ENCODE data around the gene WWTR1.

DNA sequence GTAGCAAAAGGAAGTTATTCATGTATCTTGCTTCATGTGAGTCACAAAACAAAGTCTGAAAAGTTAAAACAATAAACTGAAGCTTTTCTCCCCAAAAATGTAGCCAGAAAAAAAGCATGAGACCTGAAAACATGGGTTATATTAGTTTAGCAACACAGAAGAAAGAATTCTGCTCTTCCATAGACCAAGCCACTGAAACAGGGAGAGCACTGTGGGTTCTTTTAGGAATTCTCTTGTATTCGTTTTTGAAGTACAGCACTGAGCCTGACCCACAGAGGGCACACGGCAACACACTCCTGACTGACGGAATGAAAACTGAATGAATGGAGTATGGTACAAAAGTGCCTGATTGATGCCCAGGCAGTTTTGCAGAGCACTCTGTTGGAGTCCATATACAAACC, 116.7 kb downstream of the WWTR1 start:
- TF ChIP-seq, protein P1, sequence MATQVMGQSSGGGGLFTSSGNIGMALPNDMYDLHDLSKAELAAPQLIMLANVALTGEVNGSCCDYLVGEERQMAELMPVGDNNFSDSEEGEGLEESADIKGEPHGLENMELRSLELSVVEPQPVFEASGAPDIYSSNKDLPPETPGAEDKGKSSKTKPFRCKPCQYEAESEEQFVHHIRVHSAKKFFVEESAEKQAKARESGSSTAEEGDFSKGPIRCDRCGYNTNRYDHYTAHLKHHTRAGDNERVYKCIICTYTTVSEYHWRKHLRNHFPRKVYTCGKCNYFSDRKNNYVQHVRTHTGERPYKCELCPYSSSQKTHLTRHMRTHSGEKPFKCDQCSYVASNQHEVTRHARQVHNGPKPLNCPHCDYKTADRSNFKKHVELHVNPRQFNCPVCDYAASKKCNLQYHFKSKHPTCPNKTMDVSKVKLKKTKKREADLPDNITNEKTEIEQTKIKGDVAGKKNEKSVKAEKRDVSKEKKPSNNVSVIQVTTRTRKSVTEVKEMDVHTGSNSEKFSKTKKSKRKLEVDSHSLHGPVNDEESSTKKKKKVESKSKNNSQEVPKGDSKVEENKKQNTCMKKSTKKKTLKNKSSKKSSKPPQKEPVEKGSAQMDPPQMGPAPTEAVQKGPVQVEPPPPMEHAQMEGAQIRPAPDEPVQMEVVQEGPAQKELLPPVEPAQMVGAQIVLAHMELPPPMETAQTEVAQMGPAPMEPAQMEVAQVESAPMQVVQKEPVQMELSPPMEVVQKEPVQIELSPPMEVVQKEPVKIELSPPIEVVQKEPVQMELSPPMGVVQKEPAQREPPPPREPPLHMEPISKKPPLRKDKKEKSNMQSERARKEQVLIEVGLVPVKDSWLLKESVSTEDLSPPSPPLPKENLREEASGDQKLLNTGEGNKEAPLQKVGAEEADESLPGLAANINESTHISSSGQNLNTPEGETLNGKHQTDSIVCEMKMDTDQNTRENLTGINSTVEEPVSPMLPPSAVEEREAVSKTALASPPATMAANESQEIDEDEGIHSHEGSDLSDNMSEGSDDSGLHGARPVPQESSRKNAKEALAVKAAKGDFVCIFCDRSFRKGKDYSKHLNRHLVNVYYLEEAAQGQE (IDR thresholded peaks at IDR 0.05; ENCODE audit: insufficient read depth in 1 of 2, low read depth in 2 of 2, low read length in 2 of 2): no peak
- TF ChIP-seq POLR2AphosphoS5 (IDR thresholded peaks at IDR 0.05; ENCODE audit: low read depth, low read length) (no peak), TAF1 (IDR thresholded peaks at IDR 0.05; ENCODE audit: borderline replicate concordance, insufficient read depth, low read length) (no peak), SIN3A (IDR thresholded peaks at IDR 0.05; ENCODE audit: borderline replicate concordance, insufficient read depth, low read length) (no peak), FOXP2 (optimal IDR thresholded peaks at IDR 0.05; ENCODE audit: borderline replicate concordance, extremely low read depth, extremely low read length, insufficient read depth) (no peak)

Measured in PFSK-1 (cell line).